ENCODE data around the gene KLF14.
"Not testable (repeated sequence)": the region's sequence is repeated elsewhere in the genome, so short reads cannot be mapped to it uniquely, and the experiment has no call there.

The KLF14 gene

DNA sequence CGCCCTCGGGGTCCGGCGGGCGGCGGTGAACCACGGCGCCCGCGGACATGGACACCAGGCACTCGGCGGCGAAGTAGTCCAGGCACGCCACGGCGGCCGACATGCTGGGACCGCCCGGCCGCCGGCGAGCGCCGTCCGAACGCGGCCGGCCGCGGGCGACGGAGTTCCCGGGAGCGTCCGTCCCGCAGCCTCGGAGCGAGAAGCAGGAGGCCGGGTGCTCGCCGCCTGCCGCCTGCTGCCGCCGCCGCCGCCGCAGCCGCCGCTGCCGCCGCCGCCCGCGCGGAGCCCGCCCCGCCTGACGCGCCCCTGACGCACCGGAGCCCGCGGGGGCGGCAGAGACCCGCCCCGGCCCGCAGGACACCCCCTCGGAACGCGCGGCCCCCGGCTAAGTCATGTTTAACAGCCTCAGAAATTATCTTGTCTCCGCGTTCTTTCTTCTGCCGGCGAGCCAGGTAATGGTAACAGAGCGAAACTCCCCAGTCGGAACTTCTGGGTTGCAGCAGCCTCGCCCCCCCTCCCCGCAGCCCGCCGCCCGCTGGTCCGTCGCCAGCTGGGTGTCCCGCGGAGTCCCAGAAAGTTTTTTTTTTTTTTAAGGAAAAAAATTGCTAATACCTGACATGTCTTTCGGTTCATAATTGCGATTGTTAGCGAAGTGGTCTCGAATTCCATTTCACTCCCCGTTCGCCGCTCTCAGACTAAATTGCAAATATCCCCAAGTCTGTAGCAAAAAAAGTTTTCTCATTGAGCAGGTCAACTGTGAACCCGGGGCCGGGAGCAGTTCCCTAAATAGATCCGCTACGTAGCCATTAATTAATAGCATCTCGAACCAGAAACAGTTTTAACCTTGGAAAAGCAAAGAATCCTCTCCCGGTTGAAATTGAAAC, at the start of gene KLF14:
KLF14 (minus strand) TSS at position 277 of the 884 bp plus-strand sequence; CDS start at position 103, 174 bp downstream.
- peak within 1 kb of the TSS; percentile 32 to 54 for H3K4me3 ChIP-seq (replicated peaks in 1 of 2; ENCODE audit: low read depth in 2 of 2, low read length in 2 of 2)
- TF ChIP-seq, protein P1, sequence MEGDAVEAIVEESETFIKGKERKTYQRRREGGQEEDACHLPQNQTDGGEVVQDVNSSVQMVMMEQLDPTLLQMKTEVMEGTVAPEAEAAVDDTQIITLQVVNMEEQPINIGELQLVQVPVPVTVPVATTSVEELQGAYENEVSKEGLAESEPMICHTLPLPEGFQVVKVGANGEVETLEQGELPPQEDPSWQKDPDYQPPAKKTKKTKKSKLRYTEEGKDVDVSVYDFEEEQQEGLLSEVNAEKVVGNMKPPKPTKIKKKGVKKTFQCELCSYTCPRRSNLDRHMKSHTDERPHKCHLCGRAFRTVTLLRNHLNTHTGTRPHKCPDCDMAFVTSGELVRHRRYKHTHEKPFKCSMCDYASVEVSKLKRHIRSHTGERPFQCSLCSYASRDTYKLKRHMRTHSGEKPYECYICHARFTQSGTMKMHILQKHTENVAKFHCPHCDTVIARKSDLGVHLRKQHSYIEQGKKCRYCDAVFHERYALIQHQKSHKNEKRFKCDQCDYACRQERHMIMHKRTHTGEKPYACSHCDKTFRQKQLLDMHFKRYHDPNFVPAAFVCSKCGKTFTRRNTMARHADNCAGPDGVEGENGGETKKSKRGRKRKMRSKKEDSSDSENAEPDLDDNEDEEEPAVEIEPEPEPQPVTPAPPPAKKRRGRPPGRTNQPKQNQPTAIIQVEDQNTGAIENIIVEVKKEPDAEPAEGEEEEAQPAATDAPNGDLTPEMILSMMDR (IDR thresholded peaks at IDR 0.05; ENCODE audit: low read depth, low read length): no peak
- DNase-seq (ENCODE audit: low read depth in 2 of 2): peak in 1 of 2 donors; percentile 15

DNA sequence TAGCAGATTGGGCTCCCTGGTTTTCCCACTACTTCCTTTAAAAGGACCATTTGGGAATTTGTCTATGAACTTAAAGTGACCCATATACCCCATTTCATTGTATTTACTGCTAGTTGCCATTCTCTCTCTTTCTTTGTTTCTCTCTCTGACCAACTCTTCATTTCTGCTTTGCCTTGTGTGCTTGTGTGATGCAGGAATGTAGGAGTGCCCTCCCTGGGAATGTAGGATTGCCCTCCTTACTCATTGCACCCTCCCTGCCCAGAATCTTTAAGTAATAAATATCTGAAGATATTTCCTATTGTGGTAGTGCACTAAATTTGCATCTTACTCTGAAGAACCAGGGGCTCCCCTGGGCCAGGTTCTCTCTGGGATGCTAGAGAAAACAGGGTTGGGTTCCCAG, 47.3 kb upstream of the KLF14 start:
- DNase-seq (ENCODE audit: low read depth in 2 of 2): no peak
- H3K4me3 ChIP-seq (replicated peaks in 1 of 2; ENCODE audit: low read depth in 2 of 2, low read length in 2 of 2): no peak overlapping the region
- TF ChIP-seq, protein P1 (IDR thresholded peaks at IDR 0.05; ENCODE audit: low read depth, low read length): no peak

DNA sequence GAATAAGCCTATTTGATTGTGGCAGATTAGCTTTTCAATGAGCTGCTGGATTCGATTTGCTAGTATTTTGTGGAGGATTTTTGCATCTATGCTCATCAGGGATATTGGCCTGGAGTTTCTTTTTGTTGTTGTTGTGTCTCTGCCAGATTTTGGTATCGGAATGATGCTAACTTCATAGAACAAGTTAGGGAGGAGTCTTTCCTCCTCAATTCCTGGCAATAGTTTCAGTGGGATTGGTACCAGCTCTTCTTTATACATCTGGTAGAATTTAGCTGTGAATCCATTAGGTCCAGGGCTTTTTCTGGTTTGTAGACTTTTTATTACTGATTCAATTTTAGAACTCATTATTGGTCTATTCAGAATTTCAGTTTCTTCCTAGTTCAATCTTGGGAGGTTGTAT, 43.4 kb upstream of the KLF14 start:
- H3K4me3 ChIP-seq (replicated peaks in 1 of 2; ENCODE audit: low read depth in 2 of 2, low read length in 2 of 2): no peak overlapping the region
- TF ChIP-seq, protein P1 (IDR thresholded peaks at IDR 0.05; ENCODE audit: low read depth, low read length): no peak
- no peak for DNase-seq (ENCODE audit: low read depth in 2 of 2)

DNA sequence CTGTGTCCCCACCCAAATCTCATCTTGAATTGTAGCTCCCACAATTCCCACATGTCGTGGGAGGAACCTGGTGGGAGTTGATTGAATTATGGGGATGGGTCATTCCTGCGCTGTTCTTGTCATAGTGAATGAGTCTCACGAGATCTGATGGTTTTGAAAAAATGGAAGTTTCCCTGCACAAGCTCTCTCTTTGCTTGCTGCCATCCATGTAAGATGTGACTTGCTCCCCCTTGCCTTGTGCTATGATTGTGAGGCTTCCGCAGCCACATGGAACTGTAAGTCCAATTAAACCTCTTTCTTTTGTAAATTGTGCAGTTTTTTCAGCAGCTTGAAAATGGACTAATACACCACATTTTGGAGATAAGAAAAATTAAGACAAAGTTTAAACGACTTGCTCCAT, 38.4 kb upstream of the KLF14 start:
- DNase-seq (ENCODE audit: low read depth in 2 of 2); H3K4me3 ChIP-seq (replicated peaks in 1 of 2; ENCODE audit: low read depth in 2 of 2, low read length in 2 of 2): not testable (repeated sequence)

DNA sequence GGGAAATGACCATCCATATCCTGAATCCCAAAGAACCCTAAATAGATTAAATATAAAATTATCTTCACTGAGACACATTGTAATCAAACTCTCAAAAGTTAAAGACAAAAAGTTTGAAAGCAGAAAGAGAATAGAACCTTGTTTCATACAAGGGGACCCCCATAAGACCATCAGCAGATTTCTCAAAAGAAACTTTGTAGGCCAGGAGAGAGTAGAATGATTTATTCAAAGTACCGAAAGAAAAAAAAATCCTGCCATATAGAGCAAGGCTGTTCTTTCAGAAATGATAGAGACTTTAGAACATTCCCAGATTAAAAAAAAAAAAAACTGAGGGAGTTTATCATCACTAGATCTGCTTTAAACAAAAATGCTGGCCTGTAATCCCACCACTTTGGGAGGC, 34.8 kb upstream of the KLF14 start:
- DNase-seq (ENCODE audit: low read depth in 2 of 2): no peak

DNA sequence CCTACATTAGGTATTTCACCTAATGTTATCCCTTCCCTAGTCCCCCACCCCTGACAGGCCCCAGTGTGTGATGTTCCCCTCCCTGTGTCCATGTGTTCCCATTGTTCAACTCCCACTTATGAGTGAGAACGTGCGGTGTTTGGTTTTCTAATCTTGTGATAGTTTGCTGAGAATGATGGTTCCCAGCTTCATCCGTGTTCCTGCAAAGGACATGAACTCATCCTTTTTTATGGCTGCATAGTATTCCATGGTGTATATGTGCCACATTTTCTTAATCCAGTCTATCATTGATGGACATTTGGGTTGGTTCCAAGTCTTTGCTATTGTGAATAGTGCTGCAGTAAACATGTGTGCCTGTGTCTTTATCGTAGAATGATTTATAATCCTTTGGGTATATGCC, 30.6 kb upstream of the KLF14 start:
- H3K4me3 ChIP-seq (replicated peaks in 1 of 2; ENCODE audit: low read depth in 2 of 2, low read length in 2 of 2); DNase-seq (ENCODE audit: low read depth in 2 of 2): not testable (repeated sequence)

More for the DNA sequence above, 34.8 kb upstream of the KLF14 start:
- H3K4me3 ChIP-seq (replicated peaks in 1 of 2; ENCODE audit: low read depth in 2 of 2, low read length in 2 of 2): no peak overlapping the region
- TF ChIP-seq, protein P1 (IDR thresholded peaks at IDR 0.05; ENCODE audit: low read depth, low read length): no peak

DNA sequence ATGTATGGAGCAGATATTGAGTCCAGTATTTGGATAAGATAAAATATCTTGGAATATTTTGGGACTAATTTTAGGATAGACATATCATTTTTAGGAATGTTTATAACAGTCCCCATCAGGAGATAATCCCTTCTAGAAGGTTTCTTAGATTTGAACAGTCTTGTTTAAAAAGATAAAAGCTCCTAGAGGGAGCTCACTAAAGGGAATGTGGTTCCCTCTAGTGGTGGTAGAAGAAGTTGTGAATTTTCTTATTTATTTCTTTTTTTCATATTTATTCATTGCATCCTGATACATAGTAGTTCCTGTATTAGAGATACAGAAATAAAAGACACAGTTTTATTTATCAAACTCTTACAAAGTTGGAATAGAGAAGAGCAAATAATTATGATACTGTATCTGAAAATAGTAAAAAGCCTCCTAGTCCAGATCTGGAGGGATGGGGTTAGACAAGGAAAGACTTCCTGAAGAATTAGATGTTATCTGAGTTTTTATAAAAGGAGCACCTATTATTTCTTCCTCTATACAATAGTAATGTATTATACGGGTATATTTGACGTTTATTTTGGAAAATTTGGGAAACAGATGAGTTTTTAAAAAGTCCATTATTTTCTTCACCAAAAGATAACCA, 24.5 kb upstream of the KLF14 start:
- H3K4me3 ChIP-seq (replicated peaks in 1 of 2; ENCODE audit: low read depth in 2 of 2, low read length in 2 of 2): no peak overlapping the region
- peak; percentile 76 to 77 for DNase-seq (ENCODE audit: low read depth in 2 of 2)
- TF ChIP-seq, protein P1 (IDR thresholded peaks at IDR 0.05; ENCODE audit: low read depth, low read length): peak; percentile 63
